ENCODE measurements around the gene NRCAM.

DNA sequence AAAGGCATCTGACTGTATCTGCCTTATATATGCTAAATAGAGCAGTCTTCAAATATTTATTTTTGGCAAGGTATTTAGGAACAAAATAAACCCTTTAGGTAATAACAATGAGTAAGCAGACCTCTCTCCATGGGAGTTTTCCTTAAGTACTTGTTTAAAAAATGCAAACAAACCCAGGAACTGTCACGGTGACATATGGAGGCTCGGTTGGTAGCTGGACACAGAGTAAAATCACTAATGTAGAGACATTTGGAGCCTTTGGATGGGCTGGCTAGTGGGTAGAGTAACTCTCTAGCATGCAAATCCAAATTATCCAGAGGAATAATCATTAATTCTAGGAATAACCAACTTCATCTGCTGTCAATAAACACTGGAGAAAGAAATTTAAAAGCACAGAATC lies 254.5 kb downstream of the NRCAM start:
- TF ChIP-seq CTCF (IDR thresholded peaks at IDR 0.05), result no peak
- TF ChIP-seq POLR2A (IDR thresholded peaks at IDR 0.05), result no peak
